OCI-LY3 (cell line): Measurements from ENCODE around the gene LIPC.

ENCODE experiments used
- CTCF ChIP-seq: fragments of 200-600, 300-600 bp; sonication (generic); IDR thresholded peaks from 2 replicates; pipeline ENCODE4 v1.5.1; 2014; ENCODE audit warnings: antibody characterized with exemption, low read length, low read depth
- EZH2phosphoT487 ChIP-seq: fragments of 200-600 bp; shearing (Covaris generic); IDR thresholded peaks from 2 replicates; pipeline ENCODE4 v1.6.1; 2018; ENCODE audit warnings: antibody characterized with exemption, mixed run types, low read depth

GRCh38 chr15:58466566-58466965 lies 34.8 kb downstream of the LIPC start:
- TF ChIP-seq CTCF (no peak), EZH2phosphoT487 (no peak)
